ENCODE data around the gene NPEPPS. TPM values are rescaled to one million over a fixed set of nuclear protein-coding genes. Genes with fewer than 3 reads are reported as not detected.
A peak's percentile ranks its signal among the peaks of the same experiment; 100 is the strongest.
"Not testable (repeated sequence)": the region's sequence is repeated elsewhere in the genome, so short reads cannot be mapped to it uniquely, and the experiment has no call there.

NPEPPS gene, protein sequence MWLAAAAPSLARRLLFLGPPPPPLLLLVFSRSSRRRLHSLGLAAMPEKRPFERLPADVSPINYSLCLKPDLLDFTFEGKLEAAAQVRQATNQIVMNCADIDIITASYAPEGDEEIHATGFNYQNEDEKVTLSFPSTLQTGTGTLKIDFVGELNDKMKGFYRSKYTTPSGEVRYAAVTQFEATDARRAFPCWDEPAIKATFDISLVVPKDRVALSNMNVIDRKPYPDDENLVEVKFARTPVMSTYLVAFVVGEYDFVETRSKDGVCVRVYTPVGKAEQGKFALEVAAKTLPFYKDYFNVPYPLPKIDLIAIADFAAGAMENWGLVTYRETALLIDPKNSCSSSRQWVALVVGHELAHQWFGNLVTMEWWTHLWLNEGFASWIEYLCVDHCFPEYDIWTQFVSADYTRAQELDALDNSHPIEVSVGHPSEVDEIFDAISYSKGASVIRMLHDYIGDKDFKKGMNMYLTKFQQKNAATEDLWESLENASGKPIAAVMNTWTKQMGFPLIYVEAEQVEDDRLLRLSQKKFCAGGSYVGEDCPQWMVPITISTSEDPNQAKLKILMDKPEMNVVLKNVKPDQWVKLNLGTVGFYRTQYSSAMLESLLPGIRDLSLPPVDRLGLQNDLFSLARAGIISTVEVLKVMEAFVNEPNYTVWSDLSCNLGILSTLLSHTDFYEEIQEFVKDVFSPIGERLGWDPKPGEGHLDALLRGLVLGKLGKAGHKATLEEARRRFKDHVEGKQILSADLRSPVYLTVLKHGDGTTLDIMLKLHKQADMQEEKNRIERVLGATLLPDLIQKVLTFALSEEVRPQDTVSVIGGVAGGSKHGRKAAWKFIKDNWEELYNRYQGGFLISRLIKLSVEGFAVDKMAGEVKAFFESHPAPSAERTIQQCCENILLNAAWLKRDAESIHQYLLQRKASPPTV
- total RNA-seq: 168 and 387 TPM in 2 replicates

DNA sequence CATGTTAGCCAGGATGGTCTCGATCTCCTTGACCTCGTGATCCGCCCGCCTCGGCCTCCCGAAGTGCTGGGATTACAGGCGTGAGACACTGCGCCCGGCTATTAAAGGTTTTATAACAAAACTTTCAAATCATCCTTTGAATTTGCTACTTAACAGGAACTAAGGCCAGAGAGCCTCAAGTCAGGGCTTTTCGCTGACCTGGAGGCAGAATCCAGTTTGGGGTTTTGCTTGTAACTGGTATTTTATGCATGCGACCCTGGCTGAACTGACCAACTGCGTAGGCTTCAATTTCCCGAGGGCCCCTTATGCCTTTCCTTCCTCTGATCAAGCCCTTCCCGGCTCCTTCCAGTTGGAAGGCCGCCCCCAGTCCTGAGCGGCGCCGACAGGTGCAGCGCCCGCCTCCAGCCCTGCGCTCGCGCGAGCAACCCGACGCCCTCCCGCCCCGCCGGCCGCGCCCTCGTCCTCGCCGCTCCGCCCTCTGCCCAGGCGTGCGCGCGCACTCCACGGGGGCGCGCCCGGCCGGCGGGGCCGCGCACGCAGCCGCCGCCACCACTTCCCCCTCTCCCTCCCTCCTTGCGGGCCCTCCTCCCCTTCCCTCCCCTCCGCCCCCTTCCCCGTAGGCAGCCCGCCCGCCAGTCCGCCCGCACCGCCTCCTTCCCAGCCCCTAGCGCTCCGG lies at the start of gene NPEPPS:
NPEPPS (plus strand) TSS at position 552 of the 676 bp plus-strand sequence. CDS start 193 bp downstream, outside the sequence.
- peak; percentile 35 for DNase-seq (ENCODE audit: low read depth)

DNA sequence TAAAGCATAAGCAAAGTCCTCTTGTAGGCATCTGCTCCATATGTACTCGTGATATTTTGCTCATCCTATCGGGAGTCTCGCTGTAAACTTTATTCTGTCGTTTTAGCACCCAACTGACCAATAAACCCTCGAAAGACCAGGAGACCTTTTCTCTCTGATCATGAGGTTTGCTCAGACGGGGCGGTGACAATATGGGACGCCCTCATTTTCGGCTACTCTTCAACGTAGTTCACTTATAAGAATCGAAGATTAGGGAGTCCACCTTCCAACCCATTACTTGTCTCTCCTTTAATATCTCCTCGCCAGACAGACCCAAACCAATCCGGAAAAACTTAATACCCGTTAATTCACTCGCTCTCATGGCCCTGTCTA lies 39.1 kb upstream of the NPEPPS start:
- not testable (repeated sequence) for DNase-seq (ENCODE audit: low read depth)

DNA sequence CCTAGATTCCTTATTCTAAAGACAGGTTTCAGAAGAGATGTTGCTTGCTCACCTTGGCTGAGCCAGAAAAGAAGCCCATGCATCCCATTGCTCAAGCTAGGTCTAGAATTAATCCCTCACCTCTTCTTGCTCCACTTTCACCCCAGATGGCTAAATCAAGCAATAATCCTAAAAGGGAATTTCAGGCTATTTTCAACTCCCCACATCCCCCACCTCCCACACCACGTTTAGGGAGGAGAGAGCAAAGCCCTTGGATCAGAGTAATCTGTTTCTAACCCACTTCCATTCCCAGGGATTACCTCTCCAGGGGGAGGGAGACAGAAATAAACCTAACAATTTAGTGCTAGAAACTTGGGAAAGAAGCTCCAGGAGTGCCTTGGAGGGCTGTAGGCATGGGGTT lies 31.8 kb upstream of the NPEPPS start:
- not testable (repeated sequence) for DNase-seq (ENCODE audit: low read depth)

DNA sequence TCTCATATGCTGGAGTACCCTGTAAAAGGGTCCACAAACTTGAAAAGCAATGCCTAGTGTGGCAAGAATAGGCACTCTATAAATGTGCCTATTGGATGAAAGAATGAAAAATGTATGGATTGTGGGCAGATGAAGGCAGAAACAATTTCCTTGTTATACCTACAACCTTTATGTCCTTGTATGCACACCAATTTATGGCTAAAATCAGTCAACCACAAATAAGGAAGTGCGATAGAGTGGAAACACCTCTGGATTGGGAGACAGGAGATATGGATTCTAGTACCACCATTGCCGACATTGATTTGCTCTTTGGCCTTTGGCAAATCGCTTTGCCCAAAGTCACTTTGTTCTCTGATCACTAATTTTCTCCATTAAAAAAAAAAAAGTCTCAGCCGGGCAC lies 31.4 kb upstream of the NPEPPS start:
- DNase-seq (ENCODE audit: low read depth): not testable (repeated sequence)

DNA sequence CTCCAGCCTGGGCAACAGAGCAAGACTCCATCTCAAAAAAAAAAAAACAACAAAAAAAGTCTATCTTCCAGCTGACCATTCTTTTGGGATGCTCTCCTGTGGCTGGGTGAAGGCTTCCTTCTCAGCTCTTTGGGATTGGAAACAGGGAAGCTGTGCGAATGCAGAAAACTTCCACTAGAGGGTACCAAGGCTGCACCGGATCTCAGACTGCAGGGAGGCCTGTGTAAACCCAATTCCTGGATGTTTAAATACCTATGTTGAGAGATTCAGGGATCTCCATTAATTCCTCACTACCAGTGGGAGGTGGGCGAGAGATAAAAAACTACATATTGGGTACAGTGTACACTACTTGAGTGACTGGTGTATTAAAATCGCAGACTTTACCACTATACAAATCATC lies 30.3 kb upstream of the NPEPPS start:
- DNase-seq (ENCODE audit: low read depth): peak; percentile 32

DNA sequence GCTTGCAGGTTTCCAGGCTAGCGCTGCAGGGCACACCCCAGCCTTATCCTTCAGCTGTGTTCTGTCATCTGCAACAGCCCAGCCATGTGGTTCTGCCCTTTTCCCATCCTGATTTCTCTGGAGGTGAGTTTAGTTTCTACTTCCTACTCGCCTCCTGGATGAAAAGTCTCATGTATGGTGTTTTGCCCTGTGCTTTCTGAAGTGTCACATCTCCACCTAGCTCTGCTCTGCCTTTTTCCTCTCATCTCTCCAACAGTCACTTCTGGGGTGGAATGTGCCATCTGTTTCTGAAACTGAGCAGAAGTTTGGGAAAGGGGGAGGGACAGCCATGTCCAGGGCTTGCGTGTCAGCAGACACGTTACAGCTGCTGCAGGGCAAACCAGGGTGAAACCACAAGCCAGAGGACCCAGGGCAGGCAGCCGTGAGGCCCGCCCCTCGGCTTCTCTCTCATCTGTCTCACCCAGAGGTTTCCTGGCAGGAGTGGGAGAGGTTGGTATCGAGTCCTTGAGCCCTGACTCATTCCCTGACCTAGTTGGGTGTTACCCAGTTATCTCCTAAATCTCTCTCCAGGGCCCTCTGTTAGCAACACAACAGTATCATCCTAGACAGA lies 28.7 kb upstream of the NPEPPS start:
- peak; percentile 65 for DNase-seq (ENCODE audit: low read depth)

DNA sequence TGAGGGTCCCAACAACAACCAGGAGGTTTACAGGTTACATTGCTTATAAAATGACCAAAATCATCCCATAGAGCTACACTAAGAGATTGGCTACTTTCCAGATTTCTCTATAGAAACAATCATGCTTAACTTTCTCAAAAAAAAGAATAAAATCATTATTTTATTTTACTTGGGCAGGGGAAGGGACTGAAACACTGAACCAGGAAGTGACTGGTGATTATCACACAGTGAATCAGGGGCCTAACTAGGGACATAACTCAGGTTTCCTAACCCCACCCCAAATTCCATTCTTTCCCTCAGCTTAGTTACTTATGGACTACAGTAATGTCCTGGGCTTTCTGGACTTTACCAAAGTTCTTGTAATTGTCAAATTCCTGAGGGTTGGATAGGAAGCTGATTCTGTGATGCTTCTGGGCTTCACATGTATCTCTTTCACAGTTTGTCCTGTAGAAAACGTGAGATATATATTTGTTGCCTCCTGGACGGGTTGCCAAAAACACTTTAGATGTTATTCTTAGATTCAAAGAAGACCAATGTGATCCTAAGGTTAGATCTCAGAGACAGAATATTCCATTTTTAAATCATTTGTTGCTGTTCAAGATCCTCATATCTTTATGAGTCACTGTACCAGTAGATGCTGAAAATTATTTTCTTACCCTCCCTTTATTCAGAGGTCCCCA lies 28.0 kb upstream of the NPEPPS start:
- peak; percentile 78 for DNase-seq (ENCODE audit: low read depth)

DNA sequence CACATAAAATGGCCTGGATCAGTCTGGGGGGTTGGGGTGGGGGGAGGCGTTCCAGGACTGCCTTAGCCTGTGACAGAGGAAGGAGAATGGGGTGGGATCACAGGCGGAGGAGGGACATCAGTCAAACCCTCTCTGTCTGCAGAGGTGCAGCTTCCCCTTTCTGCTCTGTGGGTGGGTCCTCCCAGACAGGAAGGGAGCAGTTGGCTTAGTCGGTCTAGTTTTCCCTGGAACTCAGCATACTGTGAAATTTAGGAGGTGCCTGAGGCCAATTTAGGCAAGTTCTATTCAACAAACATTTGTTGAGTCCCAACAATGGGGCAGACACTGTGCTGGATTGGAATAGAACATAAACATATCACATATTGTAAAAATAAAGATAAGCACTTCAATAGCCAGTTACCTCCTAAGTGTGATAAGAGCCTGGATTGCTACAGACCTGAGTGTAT lies 19.2 kb upstream of the NPEPPS start:
- DNase-seq (ENCODE audit: low read depth): not testable (repeated sequence)

DNA sequence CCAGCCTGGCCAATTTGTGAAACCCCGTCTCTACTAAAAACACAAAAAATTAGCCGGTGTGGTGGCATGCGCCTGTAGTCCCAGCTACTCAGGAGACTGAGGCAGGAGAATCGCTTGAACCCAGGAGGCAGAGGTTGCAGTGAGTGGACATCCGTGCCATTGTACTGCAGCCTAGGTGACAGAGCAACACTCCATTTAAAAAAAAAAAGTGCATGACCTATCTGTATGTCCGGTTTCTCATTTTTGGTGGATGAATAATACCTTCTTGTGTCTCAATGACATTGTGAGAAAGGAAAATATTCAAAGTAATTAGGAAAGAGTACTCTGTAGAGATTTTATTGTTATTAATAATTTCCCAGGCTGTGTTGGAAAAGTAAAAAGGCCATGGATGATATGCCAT lies 17.6 kb upstream of the NPEPPS start:
- DNase-seq (ENCODE audit: low read depth): not testable (repeated sequence)

DNA sequence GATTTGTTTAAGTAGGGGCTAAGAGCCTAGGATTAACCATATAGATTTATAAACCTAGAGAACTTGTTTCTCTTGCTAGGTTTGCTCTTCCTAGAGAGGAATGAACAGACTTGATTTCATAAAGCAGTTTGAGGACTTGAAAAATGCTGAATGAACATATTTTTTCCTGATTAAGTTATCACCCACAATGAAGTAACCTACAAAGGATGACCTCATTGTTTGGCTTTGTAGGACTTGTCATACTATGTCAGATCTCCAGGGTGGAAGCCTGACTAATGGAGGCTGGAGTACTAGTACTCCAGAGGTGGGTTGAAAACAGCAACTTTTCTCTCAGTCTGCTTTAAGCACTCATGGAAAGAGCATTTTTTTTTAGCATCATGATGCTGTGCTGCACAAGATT lies 12.0 kb upstream of the NPEPPS start:
- DNase-seq (ENCODE audit: low read depth): not testable (repeated sequence)

DNA sequence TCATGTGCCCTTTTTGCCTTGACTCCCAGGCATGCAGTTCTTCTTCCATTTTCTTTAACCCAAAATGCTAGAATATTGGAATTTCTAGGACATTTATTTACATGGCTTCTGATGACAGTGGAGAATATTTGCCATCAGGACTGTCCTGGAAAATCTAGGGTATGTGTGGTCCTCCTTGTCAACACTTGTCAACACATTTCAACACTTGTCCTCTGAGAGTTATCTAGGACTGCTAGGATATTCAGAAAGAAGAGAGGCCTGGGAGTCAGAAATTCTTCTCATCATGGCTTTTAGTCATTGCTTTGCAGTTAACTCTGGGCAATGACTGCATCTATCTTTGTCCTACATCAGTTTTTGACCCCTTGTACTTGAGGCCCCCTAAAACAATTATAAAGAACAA lies 11.5 kb upstream of the NPEPPS start:
- not testable (repeated sequence) for DNase-seq (ENCODE audit: low read depth)

DNA sequence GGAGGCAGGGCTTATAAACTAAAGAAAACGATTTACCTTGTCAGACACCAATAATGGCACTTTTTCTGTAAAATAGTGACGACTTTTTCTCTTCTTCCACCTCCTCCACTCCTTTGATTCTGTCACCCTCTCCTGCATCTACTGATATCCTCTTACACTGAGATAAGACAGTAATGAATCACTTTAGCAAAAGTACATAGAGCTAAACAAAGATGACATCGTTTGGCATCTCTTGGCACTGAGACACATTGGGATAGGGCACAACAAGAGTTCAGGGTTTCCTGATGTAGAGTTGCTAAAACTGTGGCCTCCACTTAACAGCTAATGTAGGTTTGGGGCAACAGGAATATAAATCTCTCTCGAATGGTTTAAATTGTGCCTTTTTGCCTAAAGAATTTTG lies 10.6 kb upstream of the NPEPPS start:
- DNase-seq (ENCODE audit: low read depth): not testable (repeated sequence)

DNA sequence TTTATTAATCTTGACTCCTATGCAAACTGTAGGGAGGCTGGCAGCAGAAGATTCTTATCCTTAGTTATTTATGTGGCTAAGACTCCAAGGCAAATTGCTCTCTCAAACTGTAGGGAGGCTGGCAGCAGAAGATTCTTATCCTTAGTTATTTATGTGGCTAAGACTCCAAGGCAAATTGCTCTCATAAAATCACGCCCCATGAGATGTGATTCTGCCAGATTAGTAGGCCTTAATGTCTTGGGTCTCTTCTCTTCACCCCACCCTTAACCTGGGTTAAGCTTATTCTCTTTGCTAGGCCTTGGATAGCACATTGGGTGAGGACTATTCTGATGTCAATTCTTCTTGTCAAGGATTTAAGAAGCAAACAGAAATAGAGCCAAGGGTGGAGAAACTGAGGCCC lies 9.5 kb upstream of the NPEPPS start:
- not testable (repeated sequence) for DNase-seq (ENCODE audit: low read depth)

DNA sequence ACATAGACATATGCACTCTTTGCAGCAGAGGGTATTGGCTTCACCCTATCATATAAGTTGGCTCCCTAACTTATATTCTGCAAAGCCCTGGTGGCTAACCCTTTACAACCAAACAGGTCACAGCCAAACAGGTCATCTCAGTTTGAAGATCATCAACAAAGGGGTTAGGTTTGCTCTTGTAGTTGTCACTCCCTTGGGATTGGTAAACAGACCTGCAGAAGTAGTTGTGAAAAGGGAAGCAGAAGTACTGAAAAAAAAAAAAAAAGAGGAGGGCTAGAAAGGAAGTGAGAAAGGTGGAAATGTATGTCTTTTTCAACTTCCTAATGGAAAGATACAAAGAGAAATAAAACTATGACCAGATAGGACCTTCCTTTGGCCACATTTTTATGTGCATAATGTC lies 8.6 kb upstream of the NPEPPS start:
- DNase-seq (ENCODE audit: low read depth): not testable (repeated sequence)

DNA sequence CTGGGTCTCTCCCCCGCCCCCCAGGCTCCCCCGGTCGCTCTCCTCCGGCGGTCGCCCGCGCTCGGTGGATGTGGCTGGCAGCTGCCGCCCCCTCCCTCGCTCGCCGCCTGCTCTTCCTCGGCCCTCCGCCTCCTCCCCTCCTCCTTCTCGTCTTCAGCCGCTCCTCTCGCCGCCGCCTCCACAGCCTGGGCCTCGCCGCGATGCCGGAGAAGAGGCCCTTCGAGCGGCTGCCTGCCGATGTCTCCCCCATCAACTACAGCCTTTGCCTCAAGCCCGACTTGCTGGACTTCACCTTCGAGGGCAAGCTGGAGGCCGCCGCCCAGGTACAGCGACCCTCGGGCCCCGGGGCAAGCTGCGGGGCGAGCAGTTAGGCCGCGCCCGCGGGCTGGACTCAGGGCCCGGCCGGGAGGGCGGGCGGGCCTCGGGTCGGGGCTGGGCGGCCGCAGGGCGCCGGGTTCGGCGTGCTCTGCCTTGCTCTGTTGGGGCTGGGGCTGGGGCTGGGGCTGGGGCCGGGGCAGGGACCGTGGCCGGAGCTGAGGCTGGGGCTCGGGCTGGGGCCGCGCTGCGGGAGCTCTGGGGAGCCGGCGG lies 419 bp downstream of the NPEPPS start:
- not testable (repeated sequence) for DNase-seq (ENCODE audit: low read depth)

DNA sequence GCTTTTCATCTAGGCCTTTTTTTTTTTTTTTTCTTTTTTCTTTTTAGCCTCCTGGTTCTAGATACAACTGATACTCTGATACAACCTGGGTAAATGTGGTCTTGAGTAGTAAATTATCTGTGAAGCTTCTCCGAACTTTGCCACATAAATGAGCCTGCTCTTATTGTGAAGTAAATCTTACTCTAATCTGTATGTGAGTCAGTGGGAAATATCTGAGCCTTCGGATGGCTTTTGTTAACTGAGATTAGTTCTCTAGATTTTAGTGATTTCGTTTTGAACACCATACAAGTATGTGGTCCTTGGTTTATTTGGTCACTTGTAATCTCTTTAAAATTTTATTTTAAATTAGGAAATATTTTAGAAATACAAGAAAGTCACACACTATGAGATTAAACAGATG lies 8.2 kb downstream of the NPEPPS start:
- not testable (repeated sequence) for DNase-seq (ENCODE audit: low read depth)

DNA sequence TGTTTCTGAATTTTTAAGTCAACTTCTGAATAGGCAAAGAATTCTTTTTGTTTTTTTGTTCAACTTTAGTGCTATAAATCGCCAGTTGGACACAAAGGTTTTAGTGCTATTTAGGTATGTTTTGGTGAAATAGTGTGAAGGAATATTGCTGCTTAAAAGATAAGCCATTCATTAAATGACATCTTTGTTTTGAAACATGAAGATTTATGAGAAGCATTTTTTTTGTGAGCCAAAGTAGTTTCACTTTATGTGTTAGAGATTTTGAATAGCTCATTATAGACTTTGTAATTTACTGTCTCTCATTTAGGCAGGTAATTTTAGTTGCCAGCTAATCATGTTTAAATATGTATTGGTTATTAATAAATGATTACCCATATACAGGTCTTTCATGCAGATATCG lies 10.8 kb downstream of the NPEPPS start:
- DNase-seq (ENCODE audit: low read depth): not testable (repeated sequence)

DNA sequence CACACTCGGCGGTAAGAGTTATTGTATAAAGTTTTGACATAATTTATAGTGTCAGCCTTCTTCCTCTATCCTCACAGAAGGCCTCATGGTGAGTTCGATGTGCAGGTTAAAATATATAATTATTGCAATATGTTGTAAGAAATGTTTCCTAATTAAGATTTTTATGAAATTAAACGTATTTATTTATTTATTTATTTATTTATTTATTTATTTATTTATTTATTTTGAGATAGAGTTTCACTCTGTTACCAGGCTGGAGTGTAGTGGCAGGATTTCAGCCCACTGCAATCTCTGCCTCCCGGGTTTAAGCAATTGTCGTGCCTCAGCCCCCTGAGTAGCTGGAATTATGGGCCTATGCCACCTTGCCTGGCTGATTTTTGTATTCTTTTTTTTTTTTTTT lies 13.4 kb downstream of the NPEPPS start:
- not testable (repeated sequence) for DNase-seq (ENCODE audit: low read depth)

DNA sequence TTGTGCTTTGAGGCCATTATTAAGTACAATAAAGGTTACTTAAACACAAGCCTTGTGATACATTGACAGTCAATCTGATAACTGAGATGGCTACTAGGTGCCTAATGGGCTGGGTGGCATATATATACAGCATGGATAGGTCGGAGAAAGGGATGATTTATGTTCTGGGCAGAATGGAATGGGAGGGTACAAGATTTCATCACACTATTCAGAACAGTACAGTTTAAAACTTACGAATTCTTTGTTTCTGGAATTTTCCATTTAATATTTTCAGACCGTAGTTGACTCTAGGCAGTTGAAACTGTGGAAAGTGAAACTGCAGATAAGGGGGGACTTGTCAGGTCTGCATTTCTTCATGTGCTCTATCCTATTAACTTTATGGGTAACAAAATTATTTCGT lies 23.8 kb downstream of the NPEPPS start:
- not testable (repeated sequence) for DNase-seq (ENCODE audit: low read depth)

DNA sequence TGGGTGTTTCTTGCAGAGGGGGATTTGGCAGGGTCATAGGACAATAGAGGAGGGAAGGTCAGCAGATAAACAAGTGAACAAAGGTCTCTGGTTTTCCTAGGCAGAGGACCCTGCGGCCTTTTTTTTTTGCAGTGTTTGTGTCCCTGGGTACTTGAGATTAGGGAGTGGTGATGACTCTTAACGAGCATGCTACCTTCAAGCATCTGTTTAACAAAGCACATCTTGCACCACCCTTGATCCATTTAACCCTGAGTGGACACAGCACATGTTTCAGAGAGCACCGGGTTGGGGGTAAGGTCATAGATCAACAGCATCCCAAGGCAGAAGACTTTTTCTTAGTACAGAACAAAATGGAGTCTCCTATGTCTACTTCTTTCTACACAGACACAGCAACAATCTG lies 25.2 kb downstream of the NPEPPS start:
- DNase-seq (ENCODE audit: low read depth): not testable (repeated sequence)
